Endothelial cell of umbilical vein (primary cell): ENCODE results near the gene JAZF1. TPM values are rescaled to one million over a fixed set of nuclear protein-coding genes. Genes with fewer than 3 reads are reported as not detected.

ENCODE experiments used
- BruUV-seq: library from RNA; stranded (reverse); fragments of 400-500 nt; replicated peaks from 2 replicates; lab custom pipeline; 2021; lab: Mats Ljungman, UMichigan
- CTCF ChIA-PET: fragments of 300-600, 350-600 bp; sonication (Branson Sonifier 250); formaldehyde crosslinking; loops from one replicate; lab custom pipeline; 2021; ENCODE audit warnings: antibody characterized with exemption, inconsistent platforms; lab: Charles Lee
- POLR2A ChIA-PET: fragments of 300-600, 350-600 bp; sonication (Branson Sonifier 250); formaldehyde crosslinking; loops from one replicate; lab custom pipeline; 2021; ENCODE audit warnings: antibody characterized with exemption, inconsistent platforms; lab: Charles Lee
- DNase-seq: peaks from one replicate; pipeline ENCODE4 v3.0.0-alpha.2; 2011; ENCODE audit warnings: low read depth, low spot score
- FAIRE-seq: peaks from 2 replicates; lab custom pipeline; 2011; peaks lifted over from hg19 to GRCh38; lab: Jason Lieb, UNC
- H2AFZ ChIP-seq: 2 replicates; pipeline ENCODE4 v1.6.0; 2012; ENCODE audit warnings: low read depth, low read length, control low read depth, inconsistent platforms
- H3K27ac ChIP-seq: 2 replicates; pipeline ENCODE4 v1.5.1; 2011; ENCODE audit warnings: low read depth, mild to moderate bottlenecking, control low read depth, low read length, moderate library complexity; ENCODE audit not compliant: insufficient read depth
- H3K27me3 ChIP-seq, 2 experiments: 2 replicates each; pipeline versions ENCODE4 v1.6.0 to v1.6.1; 2011; ENCODE audit warnings: low read length in 2 of 2, mixed read lengths in 1 of 2; ENCODE audit not compliant: control insufficient read depth in 2 of 2, insufficient read depth in 2 of 2
- H3K36me3 ChIP-seq, 2 experiments: 2 replicates in 1 of 2; 3 replicates in 1 of 2; pipeline ENCODE4 v1.5.1; 2011; ENCODE audit warnings: low read length in 2 of 2, mild to moderate bottlenecking in 1 of 2, moderate library complexity in 1 of 2; ENCODE audit not compliant: control insufficient read depth in 2 of 2, insufficient read depth in 2 of 2; ENCODE audit errors: extremely low read depth in 1 of 2
- H3K4me1 ChIP-seq: 3 replicates; pipeline ENCODE4 v1.5.1; 2011; ENCODE audit warnings: mild to moderate bottlenecking, low read length; ENCODE audit not compliant: control insufficient read depth, insufficient read depth; ENCODE audit errors: extremely low read depth
- H3K4me2 ChIP-seq: 2 replicates; pipeline ENCODE4 v1.6.1; 2011; ENCODE audit warnings: low read length, control low read depth, mixed read lengths; ENCODE audit not compliant: insufficient read depth
- H3K4me3 ChIP-seq, 3 experiments: fragments of 200-600 bp in 1 of 3; sonication (generic), shearing (Covaris generic) in 1 of 3; replicated peaks in 1 of 3; 2 replicates each; pipeline ENCODE4 v1.5.1; 2011 to 2016; ENCODE audit warnings: control low read depth in 3 of 3, low read length in 3 of 3, mild to moderate bottlenecking in 2 of 3, inconsistent platforms in 1 of 3, low read depth in 1 of 3, moderate library complexity in 1 of 3; ENCODE audit not compliant: insufficient read depth in 1 of 3
- H3K79me2 ChIP-seq: 2 replicates; pipeline ENCODE4 v1.6.0; 2012; ENCODE audit warnings: low read length, inconsistent platforms; ENCODE audit not compliant: control insufficient read depth, insufficient read depth
- H3K9ac ChIP-seq: replicated peaks from 2 replicates; pipeline ENCODE3; 2011; ENCODE audit warnings: low read length, control low read depth; ENCODE audit not compliant: insufficient read depth; ENCODE audit errors: extremely low read depth
- H3K9me1 ChIP-seq: replicated peaks from 3 replicates; pipeline ENCODE4 v1.6.0; 2011; ENCODE audit warnings: mild to moderate bottlenecking, low read length; ENCODE audit not compliant: control insufficient read depth, insufficient read depth; ENCODE audit errors: extremely low read depth
- H3K9me3 ChIP-seq: replicated peaks from 2 replicates; pipeline ENCODE4 v1.5.1; 2012; ENCODE audit warnings: low read length, inconsistent platforms; ENCODE audit not compliant: control insufficient read depth, insufficient read depth
- H4K20me1 ChIP-seq: replicated peaks from 2 replicates; pipeline ENCODE3; 2011; ENCODE audit warnings: mild to moderate bottlenecking, low read length; ENCODE audit not compliant: control insufficient read depth, insufficient read depth; ENCODE audit errors: extremely low read depth
- EZH2 ChIP-seq: IDR thresholded peaks from 2 replicates; pipeline ENCODE4 v1.6.1; 2012; ENCODE audit warnings: borderline replicate concordance, low read depth, mild to moderate bottlenecking, moderate library complexity, low read length, inconsistent platforms; ENCODE audit not compliant: severe bottlenecking
- FOS ChIP-seq: IDR thresholded peaks from 2 replicates; pipeline ENCODE4 v1.6.1; 2011; ENCODE audit warnings: mild to moderate bottlenecking, low read length, moderate library complexity, borderline replicate concordance; ENCODE audit not compliant: insufficient read depth
- GATA2 ChIP-seq: IDR thresholded peaks from 2 replicates; pipeline ENCODE4 v1.7.0; 2011; ENCODE audit warnings: low read depth, mild to moderate bottlenecking, moderate library complexity, mixed read lengths, low read length; ENCODE audit not compliant: insufficient read length, insufficient read depth
- JUN ChIP-seq: IDR thresholded peaks from 2 replicates; pipeline ENCODE4 v1.6.1; 2011; ENCODE audit warnings: borderline replicate concordance, low read depth; ENCODE audit not compliant: insufficient read length, insufficient read depth
- MYC ChIP-seq: IDR thresholded peaks from one replicate; pipeline ENCODE4 v1.6.1; 2011; ENCODE audit warnings: mild to moderate bottlenecking, low read depth, low read length
- POLR2A ChIP-seq: IDR thresholded peaks from 2 replicates; pipeline ENCODE4 v1.6.1; 2012; ENCODE audit warnings: low read depth, mild to moderate bottlenecking, control low read depth, low read length
- POLR2AphosphoS5 ChIP-seq: IDR thresholded peaks from 2 replicates; pipeline ENCODE4 v1.6.1; 2012; ENCODE audit warnings: low read depth, mild to moderate bottlenecking, control low read depth, low read length, moderate library complexity; ENCODE audit not compliant: insufficient read depth
- dilution Hi-C: fragments of 300-500 bp; cut with MboI; formaldehyde crosslinking; loops from one replicate; pipeline ENCODE4 v1.15.0; 2019; ENCODE audit warnings: low sequenced_read_pairs; ENCODE audit not compliant: extremely low pct_ligation_motif_present
- intact Hi-C: fragments of 100-400 bp; cut with micrococcal nuclease; formaldehyde crosslinking; loops from one replicate; pipeline ENCODE4 v1.10.0; 2022
- polyA plus RNA-seq, 4 experiments: library from polyadenylated mRNA; depleted of rRNA in 3 of 4; stranded (reverse) in 3 of 4; unstranded in 1 of 4; fragments of >200 nt; gene quantifications; 2 replicates each; pipeline versions ENCODE4 v1.2.1 to v1.2.3, GENCODE V29; 2011 to 2012; ENCODE audit warnings: missing spikeins in 1 of 4
- total RNA-seq: library from RNA; stranded (reverse); gene quantifications from 2 replicates; pipeline ENCODE4 v1.2.3, GENCODE V29; 2021
- TF ChIP-seq, protein P1 (sequence below), 2 donors: IDR thresholded peaks; 1 replicate in 1 of 2; 2 replicates in 1 of 2; pipeline ENCODE4 v1.5.1; 2011; ENCODE audit warnings: low read length in 2 of 2, mild to moderate bottlenecking in 2 of 2, moderate library complexity in 2 of 2, control low read depth in 1 of 2, inconsistent platforms in 1 of 2, low read depth in 1 of 2; ENCODE audit not compliant: insufficient read depth in 1 of 2; ENCODE audit errors: extremely low read depth in 1 of 2
- TF ChIP-seq, protein P2 (sequence below): IDR thresholded peaks from 2 replicates; pipeline ENCODE4 v1.6.1; 2011; ENCODE audit not compliant: insufficient read depth, insufficient read length

JAZF1 gene
- total and polyA plus RNA-seq, 2 donors (not counting 3 experiments of a cell fraction or from before 2014, with no cell fraction given), result 2.5 to 16.9 TPM

DNA sequence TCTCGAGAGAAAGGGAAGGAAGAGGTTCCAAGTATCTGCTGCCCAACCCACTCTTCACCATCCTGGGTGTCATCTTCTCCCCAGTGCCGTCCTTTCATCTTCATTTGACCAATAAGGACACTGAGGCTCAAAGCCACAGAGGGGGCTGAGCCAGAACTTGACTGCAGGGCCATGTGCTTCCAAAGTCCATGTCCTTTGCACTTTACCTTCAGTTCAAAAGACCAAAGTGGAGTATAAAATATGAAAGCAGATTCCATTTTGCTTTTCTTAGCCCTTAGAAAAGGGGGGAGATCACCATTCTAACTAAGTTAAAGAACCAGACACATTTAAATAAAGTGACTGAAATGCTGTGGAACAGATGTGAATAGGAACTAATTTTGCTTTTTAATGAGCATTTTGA lies 56.2 kb downstream of the JAZF1 start:
- H4K20me1 ChIP-seq, result no peaks in the 10 kb centered on the region
- H3K79me2 ChIP-seq, result peaks cover 2% of the 10 kb centered on the region
- no peak overlapping the region for H3K9ac ChIP-seq
- no peak for DNase-seq
- ChIA-PET POLR2A (no interaction called here), CTCF (interaction anchor here (0.7 to 0.9 kb wide), 3 partner anchors 28 to 172 kb away, joined by 3 read pairs; no protein-coding TSS in a partner anchor)
- intact Hi-C loops, result no loop called here
- H3K4me3 ChIP-seq, result no peak overlapping the region
- TF ChIP-seq, protein P1, sequence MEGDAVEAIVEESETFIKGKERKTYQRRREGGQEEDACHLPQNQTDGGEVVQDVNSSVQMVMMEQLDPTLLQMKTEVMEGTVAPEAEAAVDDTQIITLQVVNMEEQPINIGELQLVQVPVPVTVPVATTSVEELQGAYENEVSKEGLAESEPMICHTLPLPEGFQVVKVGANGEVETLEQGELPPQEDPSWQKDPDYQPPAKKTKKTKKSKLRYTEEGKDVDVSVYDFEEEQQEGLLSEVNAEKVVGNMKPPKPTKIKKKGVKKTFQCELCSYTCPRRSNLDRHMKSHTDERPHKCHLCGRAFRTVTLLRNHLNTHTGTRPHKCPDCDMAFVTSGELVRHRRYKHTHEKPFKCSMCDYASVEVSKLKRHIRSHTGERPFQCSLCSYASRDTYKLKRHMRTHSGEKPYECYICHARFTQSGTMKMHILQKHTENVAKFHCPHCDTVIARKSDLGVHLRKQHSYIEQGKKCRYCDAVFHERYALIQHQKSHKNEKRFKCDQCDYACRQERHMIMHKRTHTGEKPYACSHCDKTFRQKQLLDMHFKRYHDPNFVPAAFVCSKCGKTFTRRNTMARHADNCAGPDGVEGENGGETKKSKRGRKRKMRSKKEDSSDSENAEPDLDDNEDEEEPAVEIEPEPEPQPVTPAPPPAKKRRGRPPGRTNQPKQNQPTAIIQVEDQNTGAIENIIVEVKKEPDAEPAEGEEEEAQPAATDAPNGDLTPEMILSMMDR (IDR thresholded peaks at IDR 0.05; ENCODE audit: extremely low read depth in 1 of 2, insufficient read depth in 1 of 2, low read depth in 1 of 2, low read length in 2 of 2), result no peak
- TF ChIP-seq MYC (no peak), POLR2AphosphoS5 (no peak), JUN (no peak), FOS (no peak), GATA2 (no peak), EZH2 (no peak), POLR2A (no peak)
- TF ChIP-seq, protein P2, sequence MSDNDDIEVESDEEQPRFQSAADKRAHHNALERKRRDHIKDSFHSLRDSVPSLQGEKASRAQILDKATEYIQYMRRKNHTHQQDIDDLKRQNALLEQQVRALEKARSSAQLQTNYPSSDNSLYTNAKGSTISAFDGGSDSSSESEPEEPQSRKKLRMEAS, result no peak
- no peak for FAIRE-seq
- no peaks in the 10 kb centered on the region for H3K9me3 ChIP-seq
- BruUV-seq, result no TSS peak
- dilution Hi-C loops, result no loop called here
- no peaks in the 10 kb centered on the region for H3K36me3 ChIP-seq
- H3K4me1 ChIP-seq, result peaks cover 29% of the 10 kb centered on the region
- no peak overlapping the region for H3K4me2 ChIP-seq
- no peak overlapping the region for H3K27ac ChIP-seq
- H3K27me3 ChIP-seq, result no peaks in the 10 kb centered on the region
- no peak overlapping the region for H2AFZ ChIP-seq
- no peaks in the 10 kb centered on the region for H3K9me1 ChIP-seq
